HCT116 (cell line): Measurements from ENCODE around the gene FBXO11. TPM values are rescaled to one million over a fixed set of nuclear protein-coding genes. Genes with fewer than 3 reads are reported as not detected.

Source experiments
- ATAC-seq: fragments of 200-7000 bp; cut with Tn5 transposase; 2 replicates; pipeline ENCODE4 v1.9.1; 2020; ENCODE audit warnings: mild to moderate bottlenecking, moderate library complexity
- BruUV-seq: library from RNA; stranded (reverse); fragments of 400-500 nt; replicated peaks from 2 replicates; lab custom pipeline; 2021; lab: Mats Ljungman, UMichigan
- CTCF ChIA-PET: fragments of 300-600 bp; sonication (Branson Sonifier 250); formaldehyde crosslinking; loops from one replicate; lab custom pipeline; 2021; ENCODE audit warnings: antibody characterized with exemption; lab: Charles Lee
- POLR2A ChIA-PET: fragments of 300-600, 350-600 bp; sonication (Branson Sonifier 250); formaldehyde crosslinking; loops from one replicate; lab custom pipeline; 2021; ENCODE audit warnings: antibody characterized with exemption; lab: Charles Lee
- RAD21 ChIA-PET, 2 experiments: fragments of 300-600 bp; sonication (Branson Sonifier 250); formaldehyde crosslinking; loops; one replicate each; lab custom pipeline; 2023; ENCODE audit warnings: low total read pairs in 2 of 2; ENCODE audit not compliant: uncharacterized antibody in 2 of 2, unreplicated experiment in 2 of 2, low non-redundant PET in 1 of 2; lab: Charles Lee
- DNase-seq: peaks from one replicate; pipeline ENCODE4 v3.0.0-alpha.2; 2010; ENCODE audit warnings: low read depth, low spot score
- H2AFZ ChIP-seq: fragments of 200-600 bp; shearing (Covaris generic), sonication (generic); 2 replicates; pipeline ENCODE4 v1.6.1; 2017; ENCODE audit warnings: low read depth, mixed run types, mixed read lengths, antibody characterized with exemption, low read length; ENCODE audit not compliant: poor library complexity, severe bottlenecking
- H3K27ac ChIP-seq: 2 replicates; pipeline ENCODE4 v1.5.1; 2012; ENCODE audit warnings: low read depth, low read length
- H3K27me3 ChIP-seq: fragments of 200-600 bp; sonication (generic); 2 replicates; pipeline ENCODE4 v1.6.1; 2016; ENCODE audit warnings: mixed run types, low read length, mixed read lengths; ENCODE audit not compliant: insufficient read depth
- H3K36me3 ChIP-seq, 2 experiments: fragments of 200-500 bp in 1 of 2; fragments of 200-600 bp in 1 of 2; sonication (Bioruptor generic) in 1 of 2; sonication (generic) in 1 of 2; 2 replicates each; pipeline versions ENCODE4 v1.5.1 to v1.6.1; 2014 to 2016; ENCODE audit warnings: low read length in 2 of 2, inconsistent platforms in 1 of 2, mixed read lengths in 1 of 2, mixed run types in 1 of 2; ENCODE audit not compliant: insufficient read depth in 2 of 2, control insufficient read depth in 1 of 2
- H3K4me1 ChIP-seq, 2 experiments: fragments of 200-600 bp in 1 of 2; sonication (generic) in 1 of 2; 2 replicates each; pipeline versions ENCODE4 v1.5.1 to v1.6.1; 2012 to 2017; ENCODE audit warnings: low read length in 2 of 2, inconsistent platforms in 1 of 2, mild to moderate bottlenecking in 1 of 2, mixed read lengths in 1 of 2, mixed run types in 1 of 2, moderate library complexity in 1 of 2; ENCODE audit not compliant: insufficient read depth in 2 of 2, control insufficient read depth in 1 of 2
- H3K4me2 ChIP-seq: fragments of 200-600 bp; sonication (generic); 2 replicates; pipeline ENCODE4 v1.6.1; 2017; ENCODE audit warnings: mixed run types, low read length, mixed read lengths
- H3K4me3 ChIP-seq, 2 experiments: fragments of 200-600 bp in 1 of 2; sonication (generic) in 1 of 2; replicated peaks in 1 of 2; 2 replicates each; pipeline ENCODE4 v1.5.1; 2011 to 2016; ENCODE audit warnings: low read length in 2 of 2, control low read depth in 1 of 2, low read depth in 1 of 2, mild to moderate bottlenecking in 1 of 2, mixed read lengths in 1 of 2, mixed run types in 1 of 2
- H3K79me2 ChIP-seq: fragments of 200-600 bp; sonication (generic); 2 replicates; pipeline ENCODE4 v1.6.1; 2017; ENCODE audit warnings: mild to moderate bottlenecking, mixed run types, low read length, moderate library complexity, mixed read lengths; ENCODE audit not compliant: insufficient read depth
- H3K9ac ChIP-seq: fragments of 200-600 bp; sonication (generic); 2 replicates; pipeline ENCODE4 v1.6.1; 2016; ENCODE audit warnings: low read length, mixed read lengths
- H3K9me2 ChIP-seq: fragments of 200-600 bp; sonication (generic), shearing (Covaris generic); 2 replicates; pipeline ENCODE4 v1.6.1; 2017; ENCODE audit warnings: mixed run types, mild to moderate bottlenecking, moderate library complexity; ENCODE audit not compliant: insufficient read depth
- H3K9me3 ChIP-seq, 2 experiments: fragments of 200-500 bp in 1 of 2; fragments of 200-600 bp in 1 of 2; sonication (Bioruptor generic) in 1 of 2; sonication (generic) in 1 of 2; 2 replicates each; pipeline ENCODE4 v1.6.1; 2014 to 2017; ENCODE audit warnings: low read length in 2 of 2, mixed read lengths in 2 of 2, inconsistent platforms in 1 of 2, low read depth in 1 of 2, mild to moderate bottlenecking in 1 of 2, mixed run types in 1 of 2, moderate library complexity in 1 of 2; ENCODE audit not compliant: control insufficient read depth in 1 of 2, insufficient read depth in 1 of 2
- H4K20me1 ChIP-seq: fragments of 200-600 bp; sonication (generic), shearing (Covaris generic); 2 replicates; pipeline ENCODE4 v1.6.1; 2017; ENCODE audit warnings: mixed run types, mild to moderate bottlenecking, moderate library complexity; ENCODE audit not compliant: insufficient read depth
- CEBPB ChIP-seq: IDR thresholded peaks from 2 replicates; pipeline ENCODE4 v1.6.1; 2012; ENCODE audit warnings: low read depth
- EGR1 ChIP-seq: IDR thresholded peaks from 2 replicates; pipeline ENCODE4 v1.6.1; 2012; ENCODE audit warnings: low read depth
- ELF1 ChIP-seq: IDR thresholded peaks from 2 replicates; pipeline ENCODE4 v1.6.1; 2012; ENCODE audit warnings: low read depth, borderline replicate concordance
- EZH2 ChIP-seq: fragments of 200-600 bp; sonication (generic); IDR thresholded peaks from 2 replicates; pipeline ENCODE4 v1.6.1; 2017; ENCODE audit warnings: antibody characterized with exemption, mixed run types
- EZH2phosphoT487 ChIP-seq: fragments of 200-600 bp; IDR thresholded peaks from 2 replicates; pipeline ENCODE4 v1.6.1; 2018; ENCODE audit warnings: antibody characterized with exemption, borderline replicate concordance
- FOSL1 ChIP-seq: IDR thresholded peaks from 2 replicates; pipeline ENCODE4 v1.6.1; 2012; ENCODE audit warnings: low read depth
- JUND ChIP-seq: IDR thresholded peaks from 2 replicates; pipeline ENCODE4 v1.6.1; 2012
- MAX ChIP-seq: IDR thresholded peaks from 2 replicates; pipeline ENCODE4 v1.6.1; 2012
- POLR2A ChIP-seq: IDR thresholded peaks from 2 replicates; pipeline ENCODE4 v1.7.0; 2011; ENCODE audit warnings: borderline replicate concordance; ENCODE audit not compliant: insufficient read depth, insufficient read length; ENCODE audit errors: extremely low read depth
- POLR2AphosphoS5 ChIP-seq: IDR thresholded peaks from 2 replicates; pipeline ENCODE4 v1.6.1; 2011; ENCODE audit warnings: mild to moderate bottlenecking, low read depth, low read length, moderate library complexity
- REST ChIP-seq: IDR thresholded peaks from 2 replicates; pipeline ENCODE4 v1.6.1; 2012; ENCODE audit warnings: low read depth
- SIN3A ChIP-seq: IDR thresholded peaks from 2 replicates; pipeline ENCODE4 v1.6.1; 2012; ENCODE audit warnings: low read depth
- SP1 ChIP-seq: IDR thresholded peaks from 2 replicates; pipeline ENCODE4 v1.6.1; 2012; ENCODE audit warnings: low read depth
- ZBTB33 ChIP-seq: IDR thresholded peaks from 2 replicates; pipeline ENCODE4 v1.6.1; 2011; ENCODE audit warnings: mild to moderate bottlenecking, low read length, moderate library complexity; ENCODE audit not compliant: insufficient replicate concordance; ENCODE audit errors: extremely low read depth
- ZFX ChIP-seq: fragments of 450-650 bp; IDR thresholded peaks from 2 replicates; pipeline ENCODE4 v1.6.1; 2017
- ZNF274 ChIP-seq: fragments of 200-500 bp; sonication (Bioruptor generic); IDR thresholded peaks from 2 replicates; pipeline ENCODE4 v1.6.1; 2014; ENCODE audit warnings: mild to moderate bottlenecking, low read depth, low read length, inconsistent platforms
- intact Hi-C: fragments of 100-400 bp; cut with micrococcal nuclease; formaldehyde crosslinking; loops from 2 replicates; pipeline ENCODE4 v1.10.0; 2022
- total RNA-seq: library from RNA; stranded (reverse); gene quantifications from one replicate; pipeline ENCODE4 v1.2.1, GENCODE V29; 2021; ENCODE audit not compliant: unreplicated experiment

The FBXO11 gene
- total RNA-seq, 1 experiment from 2014 or later: 60.2 TPM

GRCh38 chr2:47810850-47811249 is 95.4 kb downstream of the FBXO11 start:
- Histone ChIP-seq H3K79me2 (peaks cover 4% of the 10 kb centered on the region; the same call in 1 of the 2 replicates), H3K9me2 (no peaks in the 10 kb centered on the region), H3K9me3 (no peaks in the 10 kb centered on the region), H3K27me3 (no peaks in the 10 kb centered on the region), H2AFZ (no peak overlapping the region), H3K4me1 (no peaks in the 10 kb centered on the region), H4K20me1 (no peaks in the 10 kb centered on the region; the same call in 1 of the 2 replicates), H3K4me2 (no peak overlapping the region), H3K27ac (no peak overlapping the region; the same call in 1 of the 2 replicates), H3K9ac (no peak overlapping the region), H3K4me3 (no peak overlapping the region), H3K36me3 (peaks cover 36 to 53% of the 10 kb centered on the region in 2 experiments)
- intact Hi-C loops: no loop called here
- CTCF ChIA-PET: no interaction called here
- BruUV-seq: no TSS peak
- ATAC-seq: no peak
- RAD21 ChIA-PET: interaction anchor here in 1 of 2 experiments (0.6 kb wide), 1 partner anchor 58 kb away, joined by 4 read pairs; no protein-coding TSS in a partner anchor
- TF ChIP-seq ZNF274 (no peak), MAX (no peak)
- POLR2A ChIA-PET: no interaction called here
- no peak for DNase-seq

GRCh38 chr2:47809903-47810302 is 96.4 kb downstream of the FBXO11 start:
- TF ChIP-seq ZBTB33: no peak
- TF ChIP-seq FOSL1: no peak
- TF ChIP-seq ZFX: no peak
- no peak for TF ChIP-seq POLR2AphosphoS5
- no peak for TF ChIP-seq EZH2
- no peak for TF ChIP-seq JUND
- TF ChIP-seq EZH2phosphoT487: no peak
- TF ChIP-seq SP1: no peak
- TF ChIP-seq POLR2A: no peak
- TF ChIP-seq ELF1: no peak
- no peak for TF ChIP-seq EGR1
- no peak for TF ChIP-seq REST
- no peak for TF ChIP-seq SIN3A
- TF ChIP-seq CEBPB: no peak
- no peak for TF ChIP-seq ZNF274
- no peak for TF ChIP-seq MAX
- H3K79me2 ChIP-seq: peaks cover 4% of the 10 kb centered on the region
- H3K9me3 ChIP-seq: no peaks in the 10 kb centered on the region
- ChIA-PET POLR2A (no interaction called here), CTCF (no interaction called here), RAD21 (no interaction called here)
- ATAC-seq: no peak
- intact Hi-C loops: no loop called here
- H4K20me1 ChIP-seq: no peaks in the 10 kb centered on the region; the same call in 1 of the 2 replicates
- no peak overlapping the region for H3K4me3 ChIP-seq
- H3K4me2 ChIP-seq: no peak overlapping the region
- H3K9me2 ChIP-seq: no peaks in the 10 kb centered on the region
- H3K27ac ChIP-seq: no peak overlapping the region
- BruUV-seq: no TSS peak
- DNase-seq: no peak
- H3K9ac ChIP-seq: no peak overlapping the region
- no peak overlapping the region for H2AFZ ChIP-seq
- H3K27me3 ChIP-seq: no peaks in the 10 kb centered on the region
- no peaks in the 10 kb centered on the region for H3K4me1 ChIP-seq
- H3K36me3 ChIP-seq: peaks cover 43 to 52% of the 10 kb centered on the region in 2 experiments
